ENCODE data around the gene KCNK15. TPM values are rescaled to one million over a fixed set of nuclear protein-coding genes. Genes with fewer than 3 reads are reported as not detected.

KCNK15 gene
- total RNA-seq, 3 donors from 2014 or later (not counting 1 experiment from before 2014, with no cell fraction given): not detected

- H3K27me3 Mint-ChIP-seq (ENCODE audit: low read depth in 2 of 2): peaks cover 46 to 70% of the 10 kb centered on the region in 2 donors
- H3K27me3 ChIP-seq (ENCODE audit: control insufficient read depth, insufficient read depth, low read length): peaks cover 17% of the 10 kb centered on the region
- no peak overlapping the region for H3K4me3 ChIP-seq (ENCODE audit: low read length)
- H3K36me3 ChIP-seq (ENCODE audit: control insufficient read depth, insufficient read depth, low read length): no peaks in the 10 kb centered on the region
- H3K4me1 ChIP-seq (ENCODE audit: control insufficient read depth, insufficient read depth, low read length): peaks cover 6% of the 10 kb centered on the region
- no peak for ATAC-seq
- intact Hi-C loops (cut with micrococcal nuclease): loop anchor here (5.0 kb wide), 1 partner anchor 122 kb away; no protein-coding TSS in a partner anchor
- DNase-seq: no peak
- H3K9me3 ChIP-seq (ENCODE audit: control insufficient read depth, insufficient read depth, low read length): no peaks in the 10 kb centered on the region
- H3K27ac Mint-ChIP-seq: peak overlapping the region in 1 of 2 donors; percentile 19
- H3K4me3 Mint-ChIP-seq: peak overlapping the region; percentile 62
- TF ChIP-seq CTCF (IDR thresholded peaks at IDR 0.05): no peak
- peaks cover 6 to 17% of the 10 kb centered on the region in 2 donors for H3K4me1 Mint-ChIP-seq
- H3K27ac ChIP-seq (ENCODE audit: low read length): no peak overlapping the region
- WGBS (ENCODE audit: insufficient coverage): 45% methylated on average over 5 of the region's 5 CpGs
- no peaks in the 10 kb centered on the region for H3K36me3 Mint-ChIP-seq
- H3K9me3 Mint-ChIP-seq: no peaks in the 10 kb centered on the region
Measured at GRCh38 chr20:44745122-44745597, 505 bp upstream of the KCNK15 start.

GRCh38 chr20:44746367-44747165 lies 901 bp downstream of the KCNK15 start:
- H3K36me3 ChIP-seq (ENCODE audit: control insufficient read depth, insufficient read depth, low read length): no peaks in the 10 kb centered on the region
- no peak overlapping the region for H3K4me3 ChIP-seq (ENCODE audit: low read length)
- H3K9me3 Mint-ChIP-seq: no peaks in the 10 kb centered on the region
- ATAC-seq: no peak
- no peak overlapping the region for H3K27ac ChIP-seq (ENCODE audit: low read length)
- H3K9me3 ChIP-seq (ENCODE audit: control insufficient read depth, insufficient read depth, low read length): no peaks in the 10 kb centered on the region
- H3K27ac Mint-ChIP-seq: no peak overlapping the region
- peaks cover 17% of the 10 kb centered on the region for H3K27me3 ChIP-seq (ENCODE audit: control insufficient read depth, insufficient read depth, low read length)
- no peaks in the 10 kb centered on the region for H3K36me3 Mint-ChIP-seq
- 34% methylated on average over 11 of the region's 12 CpGs for WGBS (ENCODE audit: insufficient coverage)
- no peak for TF ChIP-seq CTCF (IDR thresholded peaks at IDR 0.05)
- intact Hi-C loops (cut with micrococcal nuclease): loop anchor here (5.0 kb wide), 1 partner anchor 121 kb away; no protein-coding TSS in a partner anchor
- peaks cover 6 to 17% of the 10 kb centered on the region in 2 donors for H3K4me1 Mint-ChIP-seq
- H3K27me3 Mint-ChIP-seq (ENCODE audit: low read depth in 2 of 2): peaks cover 45 to 78% of the 10 kb centered on the region in 2 donors
- H3K4me3 Mint-ChIP-seq: peak overlapping the region; percentile 70
- DNase-seq: no peak
- peaks cover 6% of the 10 kb centered on the region for H3K4me1 ChIP-seq (ENCODE audit: control insufficient read depth, insufficient read depth, low read length)

GRCh38 chr20:44747166-44748004 lies 1.7 kb downstream of the KCNK15 start:
- intact Hi-C loops (cut with micrococcal nuclease): loop anchor here (5.0 kb wide), 1 partner anchor 120 kb away; no protein-coding TSS in a partner anchor

More at GRCh38 chr20:44747166-44748004, 1.7 kb downstream of the KCNK15 start:
- peaks cover 17% of the 10 kb centered on the region for H3K27me3 ChIP-seq (ENCODE audit: control insufficient read depth, insufficient read depth, low read length)
- ATAC-seq (peak in 2 of 3 donors; percentile 37 to 42), DNase-seq (peak; percentile 41 to 73)
- WGBS (ENCODE audit: insufficient coverage): 25% methylated on average over 5 of the region's 5 CpGs
- no peaks in the 10 kb centered on the region for H3K9me3 Mint-ChIP-seq
- H3K4me1 Mint-ChIP-seq: peaks cover 6 to 17% of the 10 kb centered on the region in 2 donors
- no peak overlapping the region for H3K27ac ChIP-seq (ENCODE audit: low read length)
- H3K4me1 ChIP-seq (ENCODE audit: control insufficient read depth, insufficient read depth, low read length): peaks cover 6% of the 10 kb centered on the region
- no peaks in the 10 kb centered on the region for H3K36me3 ChIP-seq (ENCODE audit: control insufficient read depth, insufficient read depth, low read length)
- H3K9me3 ChIP-seq (ENCODE audit: control insufficient read depth, insufficient read depth, low read length): no peaks in the 10 kb centered on the region
- H3K4me3 ChIP-seq (ENCODE audit: low read length): no peak overlapping the region
- H3K36me3 Mint-ChIP-seq: no peaks in the 10 kb centered on the region
- H3K4me3 Mint-ChIP-seq: peak overlapping the region; percentile 57
- H3K27ac Mint-ChIP-seq: no peak overlapping the region
- TF ChIP-seq CTCF (IDR thresholded peaks at IDR 0.05): peak; percentile 39
- H3K27me3 Mint-ChIP-seq (ENCODE audit: low read depth in 2 of 2): peaks cover 37 to 73% of the 10 kb centered on the region in 2 donors

Measured in natural killer cell (primary cell).